ENCODE data around the gene RIMKLB.
"Not testable (repeated sequence)": the region's sequence is repeated elsewhere in the genome, so short reads cannot be mapped to it uniquely, and the experiment has no call there.

Gene RIMKLB

DNA sequence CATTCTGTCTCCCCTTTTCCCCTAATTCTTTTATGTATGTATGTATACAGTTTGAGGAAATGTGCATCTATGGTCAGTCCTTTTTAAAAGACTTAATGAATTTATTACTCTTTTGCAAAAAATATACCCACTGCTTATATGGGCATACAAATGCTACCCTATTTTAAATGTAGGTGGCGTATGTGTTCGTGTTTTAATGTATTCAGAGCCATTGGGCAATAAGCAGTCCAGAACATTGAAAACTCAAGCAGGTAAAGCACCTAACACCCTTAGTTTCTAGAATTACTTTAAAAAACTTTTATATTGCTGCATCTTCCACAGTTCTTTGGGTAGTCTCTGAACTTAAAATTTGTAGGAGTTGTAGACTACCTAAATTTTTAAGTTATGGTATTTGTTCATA lies 82.1 kb downstream of the RIMKLB start:
- DNase-seq (ENCODE audit: low spot score), result no peak
- CTCF ChIA-PET, result interaction anchor here (0.6 to 0.9 kb wide), 3 partner anchors 76 to 1397 kb away, joined by 3 to 7 read pairs (median 3); no protein-coding TSS in a partner anchor
- TF ChIP-seq, protein P1, sequence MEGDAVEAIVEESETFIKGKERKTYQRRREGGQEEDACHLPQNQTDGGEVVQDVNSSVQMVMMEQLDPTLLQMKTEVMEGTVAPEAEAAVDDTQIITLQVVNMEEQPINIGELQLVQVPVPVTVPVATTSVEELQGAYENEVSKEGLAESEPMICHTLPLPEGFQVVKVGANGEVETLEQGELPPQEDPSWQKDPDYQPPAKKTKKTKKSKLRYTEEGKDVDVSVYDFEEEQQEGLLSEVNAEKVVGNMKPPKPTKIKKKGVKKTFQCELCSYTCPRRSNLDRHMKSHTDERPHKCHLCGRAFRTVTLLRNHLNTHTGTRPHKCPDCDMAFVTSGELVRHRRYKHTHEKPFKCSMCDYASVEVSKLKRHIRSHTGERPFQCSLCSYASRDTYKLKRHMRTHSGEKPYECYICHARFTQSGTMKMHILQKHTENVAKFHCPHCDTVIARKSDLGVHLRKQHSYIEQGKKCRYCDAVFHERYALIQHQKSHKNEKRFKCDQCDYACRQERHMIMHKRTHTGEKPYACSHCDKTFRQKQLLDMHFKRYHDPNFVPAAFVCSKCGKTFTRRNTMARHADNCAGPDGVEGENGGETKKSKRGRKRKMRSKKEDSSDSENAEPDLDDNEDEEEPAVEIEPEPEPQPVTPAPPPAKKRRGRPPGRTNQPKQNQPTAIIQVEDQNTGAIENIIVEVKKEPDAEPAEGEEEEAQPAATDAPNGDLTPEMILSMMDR (conservative IDR thresholded peaks at IDR 0.05; ENCODE audit: low read depth), result no peak

DNA sequence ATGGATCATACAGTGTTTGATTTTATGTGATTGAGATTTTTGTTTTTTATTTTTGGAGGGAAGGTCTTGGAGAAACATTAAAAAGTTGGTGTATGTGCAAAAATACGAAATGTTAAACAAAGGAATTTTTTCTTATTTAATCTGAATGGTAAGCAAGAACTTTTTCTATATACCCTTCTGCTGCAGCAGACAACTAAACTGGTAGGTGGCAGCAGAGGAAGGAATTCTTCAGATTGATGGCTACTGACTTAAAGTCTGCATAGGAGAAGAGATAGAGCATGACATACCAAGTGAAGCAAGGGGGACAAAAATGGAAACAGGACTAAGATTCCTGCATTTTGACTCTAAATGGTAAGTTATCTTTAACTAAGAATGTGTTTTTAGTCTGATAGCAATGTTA lies 82.6 kb downstream of the RIMKLB start:
- CTCF ChIA-PET, result interaction anchor here (0.5 to 0.9 kb wide), 4 partner anchors 77 to 1396 kb away, joined by 3 to 7 read pairs (median 3); no protein-coding TSS in a partner anchor
- TF ChIP-seq, protein P1 (conservative IDR thresholded peaks at IDR 0.05; ENCODE audit: low read depth), result no peak
- DNase-seq (ENCODE audit: low spot score), result peak; percentile 17
- POLR2A ChIA-PET (ENCODE audit: low non-redundant PET), result no interaction called here
- H3K27ac ChIP-seq, result no peak overlapping the region

More for the DNA sequence above, 82.1 kb downstream of the RIMKLB start:
- H3K27ac ChIP-seq, result no peak overlapping the region
- POLR2A ChIA-PET (ENCODE audit: low non-redundant PET), result no interaction called here

DNA sequence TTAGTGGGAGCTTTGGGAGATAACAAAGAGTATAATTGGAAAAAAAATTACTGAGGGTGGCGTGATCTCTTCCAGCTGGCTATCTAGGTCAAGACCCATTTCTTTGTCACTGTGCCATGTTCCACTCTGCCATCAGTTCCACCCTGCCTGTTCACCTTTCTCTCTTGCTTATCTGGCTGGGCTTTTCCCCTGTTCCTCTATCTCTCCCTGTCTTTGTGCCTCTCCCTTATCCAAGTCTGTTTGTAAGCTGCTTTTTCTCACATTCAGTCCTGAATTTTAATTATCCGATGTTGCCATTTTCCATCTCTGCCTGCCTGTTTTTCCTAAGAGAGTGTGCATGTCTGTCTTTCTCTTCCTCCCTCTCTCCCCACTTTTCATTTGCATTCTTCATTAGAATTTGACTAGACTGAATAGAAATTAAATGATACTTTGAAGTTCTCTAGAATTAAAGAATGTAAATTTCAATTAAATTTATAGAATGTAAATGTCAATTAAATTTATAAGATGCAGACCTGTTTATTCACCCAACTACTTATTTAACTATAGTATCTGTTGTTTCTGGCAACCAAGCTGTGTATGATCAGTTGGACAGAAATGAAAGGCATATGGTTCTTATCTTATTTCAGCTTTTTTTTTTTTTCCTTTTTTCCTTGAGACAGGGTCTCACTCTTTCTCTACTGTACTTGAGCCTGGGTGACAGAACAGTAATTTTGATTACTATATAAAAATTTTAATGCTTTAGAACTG lies 83.8 kb downstream of the RIMKLB start:
- DNase-seq (ENCODE audit: low spot score), result no peak
- H3K27ac ChIP-seq, result no peak overlapping the region
- POLR2A ChIA-PET (ENCODE audit: low non-redundant PET), result no interaction called here
- CTCF ChIA-PET, result interaction anchor here (0.8 to 1.2 kb wide), 2 partner anchors 78 to 109 kb away, joined by 5 to 7 read pairs; no protein-coding TSS in a partner anchor
- TF ChIP-seq, protein P1 (conservative IDR thresholded peaks at IDR 0.05; ENCODE audit: low read depth), result no peak

DNA sequence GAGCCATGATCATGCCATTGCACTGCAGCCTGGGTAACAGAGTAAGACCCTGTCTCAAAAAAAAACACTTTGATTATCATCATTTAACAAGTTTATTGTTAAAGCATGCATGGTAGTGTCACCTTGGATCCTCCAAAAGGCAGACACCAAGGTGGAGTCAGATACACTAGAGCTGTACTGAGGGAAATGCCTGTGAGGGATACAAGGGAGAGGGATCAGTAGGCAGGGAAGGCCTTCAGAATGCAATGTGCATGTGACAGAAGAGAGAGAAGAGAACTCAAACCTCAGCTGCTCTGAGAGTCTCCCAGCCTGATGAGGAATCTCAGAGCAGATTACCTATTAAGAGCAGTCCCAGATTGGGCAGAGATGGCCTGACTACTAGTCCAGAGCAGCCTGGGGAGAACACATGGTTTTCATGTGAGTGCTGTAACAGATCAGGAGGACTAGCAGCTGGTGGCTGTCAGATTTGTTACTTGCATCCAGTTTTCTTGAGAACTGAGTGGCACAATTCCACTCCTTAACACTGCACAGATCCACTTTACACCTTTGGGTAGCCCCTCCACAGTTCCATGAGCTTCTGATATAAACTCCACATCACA lies 86.6 kb downstream of the RIMKLB start:
- no peak overlapping the region for H3K27ac ChIP-seq
- CTCF ChIA-PET, result interaction anchor here (0.6 to 2.7 kb wide), 2 partner anchors 106 to 111 kb away, joined by 4 to 6 read pairs; no protein-coding TSS in a partner anchor

DNA sequence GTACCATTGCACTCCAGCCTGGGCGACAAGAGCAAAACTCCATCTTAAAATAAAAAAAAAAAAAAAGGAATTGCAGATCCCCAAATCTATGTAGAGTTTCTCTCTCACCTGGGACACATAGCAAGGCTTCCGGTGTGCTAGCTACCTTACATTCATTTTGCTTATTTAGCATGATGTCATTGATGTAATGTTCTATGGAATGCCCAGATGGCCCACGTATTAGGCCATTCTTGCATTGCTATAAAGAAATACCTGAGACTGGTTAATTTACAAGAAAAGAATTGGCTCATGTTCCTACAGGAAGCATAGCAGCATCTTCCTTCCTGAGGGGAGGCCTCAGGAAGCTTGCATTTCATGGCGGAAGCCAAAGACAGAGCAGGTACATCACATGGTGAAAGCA lies 87.7 kb downstream of the RIMKLB start:
- CTCF ChIA-PET, result no interaction called here
- TF ChIP-seq, protein P1 (conservative IDR thresholded peaks at IDR 0.05; ENCODE audit: low read depth), result no peak
- no peak for DNase-seq (ENCODE audit: low spot score)
- POLR2A ChIA-PET (ENCODE audit: low non-redundant PET), result no interaction called here
- no peak overlapping the region for H3K27ac ChIP-seq

More for the DNA sequence above, 86.6 kb downstream of the RIMKLB start:
- POLR2A ChIA-PET (ENCODE audit: low non-redundant PET), result no interaction called here
- DNase-seq (ENCODE audit: low spot score), result no peak
- TF ChIP-seq, protein P1 (conservative IDR thresholded peaks at IDR 0.05; ENCODE audit: low read depth), result no peak

DNA sequence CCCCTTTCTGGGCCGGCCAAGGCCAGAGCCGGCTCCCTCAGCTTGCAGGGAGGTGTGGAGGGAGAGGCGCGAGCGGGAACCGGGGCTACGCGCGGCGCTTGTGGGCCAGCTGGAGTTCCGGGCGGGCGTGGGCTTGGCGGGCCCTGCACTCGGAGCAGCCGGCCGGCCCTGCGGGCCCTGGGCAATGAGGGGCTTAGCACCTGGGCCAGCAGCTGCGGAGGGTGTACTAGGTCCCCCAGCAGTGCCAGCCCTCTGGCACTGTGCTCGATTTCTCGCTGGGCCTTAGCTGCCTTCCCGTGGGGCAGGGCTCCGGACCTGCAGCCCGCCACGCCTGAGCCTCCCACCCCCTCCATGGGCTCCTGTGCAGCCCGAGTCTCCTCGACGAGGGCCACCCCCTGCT lies 89.4 kb downstream of the RIMKLB start:
- CTCF ChIA-PET, result interaction anchor here (0.7 kb wide), 2 partner anchors 87 to 112 kb away, joined by 3 to 4 read pairs; no protein-coding TSS in a partner anchor

DNA sequence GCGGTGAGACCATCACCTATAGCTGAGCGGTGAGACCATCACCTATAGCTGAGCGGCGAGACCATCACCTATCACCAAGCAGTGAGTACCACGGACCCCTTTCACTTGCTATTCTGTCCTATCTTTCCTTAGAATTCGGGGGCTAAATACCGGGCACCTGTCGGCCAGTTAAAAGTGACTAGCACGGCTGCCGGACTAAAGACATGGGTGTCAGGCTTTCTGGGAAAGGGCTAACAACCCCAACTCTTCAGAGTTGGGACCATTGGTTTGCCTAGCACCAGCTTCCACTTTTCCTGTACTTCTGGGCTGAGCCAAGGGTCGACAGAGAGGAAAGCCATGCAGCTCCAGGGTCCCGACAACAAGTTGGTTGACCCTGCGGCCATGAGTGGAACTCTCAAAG lies 90.9 kb downstream of the RIMKLB start:
- CTCF ChIA-PET; DNase-seq (ENCODE audit: low spot score); H3K27ac ChIP-seq; POLR2A ChIA-PET (ENCODE audit: low non-redundant PET): not testable (repeated sequence)

More for the DNA sequence above, 89.4 kb downstream of the RIMKLB start:
- H3K27ac ChIP-seq; POLR2A ChIA-PET (ENCODE audit: low non-redundant PET); DNase-seq (ENCODE audit: low spot score): not testable (repeated sequence)

DNA sequence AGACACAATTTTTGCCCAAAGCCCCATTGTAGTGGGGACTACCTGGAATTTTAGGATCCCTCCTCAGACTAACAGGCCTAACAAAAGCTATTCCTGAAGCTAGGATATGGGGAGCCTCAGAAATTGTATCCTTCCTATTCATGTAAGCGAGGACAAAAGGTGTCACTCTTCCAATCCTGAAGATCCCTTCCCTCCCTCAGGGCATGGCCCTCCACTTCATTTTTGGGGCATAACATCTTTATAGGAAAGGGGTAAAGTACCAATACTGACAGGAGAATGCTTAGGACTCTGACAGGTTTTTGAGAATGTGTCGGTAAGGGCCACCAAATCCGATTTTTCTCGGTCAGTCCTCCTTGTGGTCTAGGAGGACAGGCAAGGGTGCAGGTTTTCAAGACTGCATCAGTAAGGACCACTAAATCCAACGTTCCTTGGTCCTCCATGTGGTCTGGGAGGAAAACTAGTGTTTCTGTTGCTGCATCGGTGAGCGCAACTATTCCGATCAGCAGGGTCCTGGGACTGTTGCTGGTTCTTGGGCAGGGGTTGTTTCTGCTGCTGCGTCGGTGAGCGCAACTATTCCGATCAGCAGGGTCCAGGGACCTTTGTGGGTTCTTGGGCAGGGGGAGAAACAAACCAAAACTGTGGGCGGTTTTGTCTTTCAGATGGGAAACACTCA lies 91.7 kb downstream of the RIMKLB start:
- CTCF ChIA-PET; DNase-seq (ENCODE audit: low spot score); H3K27ac ChIP-seq; POLR2A ChIA-PET (ENCODE audit: low non-redundant PET): not testable (repeated sequence)

DNA sequence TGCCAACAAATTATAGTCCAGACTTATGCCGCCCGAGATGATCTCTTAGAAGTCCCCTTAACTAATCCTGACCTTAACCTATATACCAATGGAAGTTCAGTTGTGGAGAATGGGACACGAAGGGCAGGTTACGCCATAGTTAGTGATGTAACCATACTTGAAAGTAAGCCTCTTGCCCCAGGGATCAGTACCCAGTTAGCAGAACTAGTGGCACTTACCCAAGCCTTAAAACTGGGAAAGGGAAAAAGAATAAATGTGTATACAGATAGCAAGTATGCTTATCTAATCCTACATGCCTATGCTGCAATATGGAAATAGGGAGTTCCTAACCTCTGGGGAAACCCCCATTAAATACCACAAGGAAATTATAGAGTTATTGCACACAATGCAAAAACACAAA lies 95.4 kb downstream of the RIMKLB start:
- H3K27ac ChIP-seq; POLR2A ChIA-PET (ENCODE audit: low non-redundant PET); DNase-seq (ENCODE audit: low spot score): not testable (repeated sequence)
- CTCF ChIA-PET, result interaction anchor here (0.7 kb wide), 1 partner anchor 1769 kb away, joined by 3 read pairs; no protein-coding TSS in a partner anchor

DNA sequence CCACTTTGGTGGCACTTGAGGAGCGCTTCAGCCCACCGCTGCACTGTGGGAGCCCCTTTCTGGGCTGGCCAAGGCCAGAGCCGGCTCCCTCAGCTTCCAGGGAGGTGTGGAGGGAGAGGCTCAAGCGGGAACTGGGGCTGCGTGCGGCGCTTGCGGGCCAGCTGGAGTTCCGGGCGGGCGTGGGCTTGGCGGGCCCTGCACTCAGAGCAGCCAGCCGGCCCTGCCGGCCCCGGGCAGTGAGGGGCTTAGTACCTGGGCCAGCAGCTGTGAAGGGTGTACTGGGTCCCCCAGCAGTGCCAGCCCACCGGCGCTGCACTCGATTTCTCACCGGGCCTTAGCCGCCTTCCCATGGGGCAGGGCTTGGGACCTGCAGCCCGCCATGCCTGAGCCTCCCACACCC lies 96.8 kb downstream of the RIMKLB start:
- CTCF ChIA-PET; POLR2A ChIA-PET (ENCODE audit: low non-redundant PET); H3K27ac ChIP-seq; DNase-seq (ENCODE audit: low spot score): not testable (repeated sequence)
